ENCODE data around the gene CCDC192.

CCDC192 gene

DNA sequence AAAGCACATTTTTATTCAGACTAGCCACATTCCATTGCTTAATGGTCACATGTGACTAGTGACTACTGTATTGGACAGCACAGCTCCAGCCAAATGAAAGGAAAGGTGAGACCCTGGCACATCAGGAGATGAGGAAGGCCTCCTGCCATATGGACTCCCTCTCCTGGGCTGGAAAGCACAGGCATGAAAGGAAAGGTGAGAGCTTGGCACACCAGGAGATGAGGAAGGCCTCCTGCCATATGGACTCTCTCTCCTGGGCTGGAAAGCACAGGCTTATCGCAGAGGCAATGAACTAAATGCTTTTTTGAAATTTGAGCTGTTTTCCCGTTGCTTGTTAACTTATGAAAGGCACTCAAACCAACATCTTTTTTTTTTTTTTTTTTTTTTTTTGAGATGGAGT lies 235.6 kb downstream of the CCDC192 start:
- Histone ChIP-seq H3K27me3 (ENCODE audit: control insufficient read depth, insufficient read depth, low read length) (peaks cover 53% of the 10 kb centered on the region), H3K9me3 (ENCODE audit: control insufficient read depth, insufficient read depth, low read length) (no peaks in the 10 kb centered on the region), H3K4me3 (ENCODE audit: low read depth, low read length) (no peak overlapping the region), H3K9ac (ENCODE audit: low read depth, low read length) (no peak overlapping the region), H3K36me3 (ENCODE audit: control insufficient read depth, insufficient read depth, low read length) (no peaks in the 10 kb centered on the region), H3K4me1 (ENCODE audit: control insufficient read depth, insufficient read depth, low read length) (peaks cover 25% of the 10 kb centered on the region), H3K27ac (ENCODE audit: low read depth, low read length) (no peak overlapping the region)

DNA sequence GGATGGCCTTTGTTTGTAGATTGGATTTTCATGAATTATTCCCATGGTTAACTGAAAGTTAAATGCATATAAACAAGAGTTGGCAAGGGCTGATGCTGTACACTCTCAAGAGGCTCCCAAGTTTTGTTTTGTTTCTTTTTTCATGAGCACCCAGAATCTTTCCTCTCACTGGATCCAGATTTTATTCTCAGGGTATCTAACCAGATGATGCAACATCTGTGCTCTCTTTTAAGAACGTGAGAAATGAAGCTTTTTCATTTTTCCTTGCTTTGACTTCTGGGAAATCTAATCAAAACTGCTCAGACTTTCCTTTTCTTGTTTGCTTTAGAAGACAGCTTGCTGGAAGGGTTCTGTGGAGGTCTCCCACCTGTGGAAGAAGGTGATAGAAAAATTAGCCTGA lies 237.7 kb downstream of the CCDC192 start:
- H3K4me3 ChIP-seq (ENCODE audit: low read depth, low read length): no peak overlapping the region
- H3K27ac ChIP-seq (ENCODE audit: low read depth, low read length): no peak overlapping the region
- no peaks in the 10 kb centered on the region for H3K36me3 ChIP-seq (ENCODE audit: control insufficient read depth, insufficient read depth, low read length)
- peaks cover 14% of the 10 kb centered on the region for H3K4me1 ChIP-seq (ENCODE audit: control insufficient read depth, insufficient read depth, low read length)
- H3K9ac ChIP-seq (ENCODE audit: low read depth, low read length): no peak overlapping the region
- H3K27me3 ChIP-seq (ENCODE audit: control insufficient read depth, insufficient read depth, low read length): peaks cover 32% of the 10 kb centered on the region
- no peaks in the 10 kb centered on the region for H3K9me3 ChIP-seq (ENCODE audit: control insufficient read depth, insufficient read depth, low read length)

DNA sequence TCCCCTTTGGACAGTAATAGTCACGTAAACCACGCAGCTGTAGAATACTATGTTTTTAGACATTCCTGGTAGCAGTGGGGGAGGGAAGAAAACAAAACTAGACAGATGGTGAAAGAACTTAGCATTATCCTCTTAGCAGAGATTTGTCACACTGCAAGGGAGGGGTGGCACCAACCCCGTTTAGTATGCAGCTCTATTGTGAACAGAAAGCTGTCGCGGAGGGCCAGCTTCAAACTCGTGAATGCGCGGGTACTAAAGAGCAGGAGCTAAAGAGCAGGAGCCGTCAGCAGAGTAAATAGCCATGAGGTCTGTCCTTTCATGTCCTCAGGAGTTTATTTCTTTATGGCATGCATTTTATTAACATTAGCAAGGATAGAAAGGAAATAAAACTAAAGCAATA lies 238.5 kb downstream of the CCDC192 start:
- Histone ChIP-seq H3K4me3 (ENCODE audit: low read depth, low read length) (no peak overlapping the region), H3K27me3 (ENCODE audit: control insufficient read depth, insufficient read depth, low read length) (peaks cover 24% of the 10 kb centered on the region), H3K9me3 (ENCODE audit: control insufficient read depth, insufficient read depth, low read length) (no peaks in the 10 kb centered on the region), H3K36me3 (ENCODE audit: control insufficient read depth, insufficient read depth, low read length) (no peaks in the 10 kb centered on the region), H3K4me1 (ENCODE audit: control insufficient read depth, insufficient read depth, low read length) (peaks cover 14% of the 10 kb centered on the region), H3K9ac (ENCODE audit: low read depth, low read length) (no peak overlapping the region), H3K27ac (ENCODE audit: low read depth, low read length) (no peak overlapping the region)

DNA sequence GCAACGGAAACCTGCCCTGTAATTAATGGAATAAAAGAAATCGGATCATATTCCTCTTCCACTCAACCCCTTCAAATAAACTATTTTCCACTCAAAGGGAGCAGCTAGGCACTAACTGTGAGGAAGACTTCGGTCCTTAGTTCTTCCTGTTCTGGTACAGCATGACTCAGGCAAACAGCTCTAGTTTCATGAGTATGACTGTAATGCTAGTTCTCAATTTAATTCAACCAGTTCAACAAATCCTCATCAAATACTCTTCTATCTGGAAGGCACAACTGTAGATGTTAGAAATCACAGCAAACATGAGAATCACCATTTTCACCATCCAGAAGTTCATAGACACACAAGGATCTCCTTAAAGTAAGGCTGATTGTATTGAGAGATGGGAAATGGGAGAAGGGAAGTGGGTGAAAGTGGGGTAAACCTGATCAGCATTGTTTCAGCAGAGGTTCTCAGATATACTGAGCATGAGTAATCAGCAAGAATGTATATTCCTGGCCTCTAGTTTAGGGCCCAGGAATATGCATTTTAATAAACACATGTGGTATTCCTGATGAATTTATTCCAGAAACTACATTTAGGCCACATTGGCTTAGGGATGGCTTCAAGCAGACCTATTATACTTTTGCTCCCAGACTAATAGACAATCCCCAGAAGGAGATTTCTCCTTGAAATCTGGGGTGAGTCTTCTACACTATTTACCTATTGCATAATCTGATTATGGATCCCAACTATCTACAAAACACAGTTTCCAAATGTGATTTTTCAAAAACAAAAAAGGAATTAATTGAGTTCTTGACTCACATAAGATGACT lies 239.3 kb downstream of the CCDC192 start:
- H3K4me3 ChIP-seq (ENCODE audit: low read depth, low read length): no peak overlapping the region
- H3K4me1 ChIP-seq (ENCODE audit: control insufficient read depth, insufficient read depth, low read length): peaks cover 14% of the 10 kb centered on the region
- no peaks in the 10 kb centered on the region for H3K36me3 ChIP-seq (ENCODE audit: control insufficient read depth, insufficient read depth, low read length)
- H3K9ac ChIP-seq (ENCODE audit: low read depth, low read length): no peak overlapping the region
- H3K9me3 ChIP-seq (ENCODE audit: control insufficient read depth, insufficient read depth, low read length): no peaks in the 10 kb centered on the region
- H3K27ac ChIP-seq (ENCODE audit: low read depth, low read length): no peak overlapping the region
- H3K27me3 ChIP-seq (ENCODE audit: control insufficient read depth, insufficient read depth, low read length): peaks cover 16% of the 10 kb centered on the region

DNA sequence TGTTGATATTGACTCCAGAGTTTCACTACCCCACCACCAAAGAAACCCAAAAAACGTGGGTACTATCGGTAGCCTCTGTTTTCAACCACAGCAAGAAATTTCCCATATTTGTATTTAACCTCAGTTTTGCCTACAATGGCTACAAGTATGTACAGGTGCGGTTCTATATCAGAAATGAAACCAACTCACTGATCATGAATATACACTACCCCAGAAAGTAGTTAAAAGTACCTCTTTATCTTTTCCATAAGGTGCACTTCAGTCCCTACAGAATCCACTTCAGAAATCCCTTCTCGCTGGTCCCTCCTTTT lies 239.8 kb downstream of the CCDC192 start:
- H3K27ac ChIP-seq (ENCODE audit: low read depth, low read length): no peak overlapping the region
- no peaks in the 10 kb centered on the region for H3K36me3 ChIP-seq (ENCODE audit: control insufficient read depth, insufficient read depth, low read length)

DNA sequence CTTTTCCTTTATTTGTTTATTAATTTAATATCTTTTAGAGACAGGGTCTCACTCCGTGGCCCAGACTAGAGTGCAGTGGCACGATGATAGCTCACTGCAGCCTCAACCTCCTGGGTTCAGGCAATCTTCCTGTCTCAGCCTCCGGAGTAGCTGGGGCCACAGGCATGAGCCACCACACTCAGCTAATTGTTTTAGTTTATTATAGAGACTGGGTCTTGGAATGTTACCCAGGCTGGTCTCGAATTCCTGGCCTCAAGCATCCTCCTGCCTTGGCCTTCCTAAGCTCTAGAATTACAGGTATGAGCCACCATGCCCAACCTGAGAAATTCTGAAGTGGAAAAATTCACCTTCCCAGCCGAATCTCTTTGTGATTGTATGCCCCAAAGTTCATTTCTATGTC lies 240.9 kb downstream of the CCDC192 start:
- H3K4me1 ChIP-seq (ENCODE audit: control insufficient read depth, insufficient read depth, low read length): peaks cover 14% of the 10 kb centered on the region
- H3K27me3 ChIP-seq (ENCODE audit: control insufficient read depth, insufficient read depth, low read length): no peaks in the 10 kb centered on the region
- H3K4me3 ChIP-seq (ENCODE audit: low read depth, low read length): no peak overlapping the region
- H3K9me3 ChIP-seq (ENCODE audit: control insufficient read depth, insufficient read depth, low read length): no peaks in the 10 kb centered on the region
- no peak overlapping the region for H3K27ac ChIP-seq (ENCODE audit: low read depth, low read length)
- H3K9ac ChIP-seq (ENCODE audit: low read depth, low read length): no peak overlapping the region
- H3K36me3 ChIP-seq (ENCODE audit: control insufficient read depth, insufficient read depth, low read length): no peaks in the 10 kb centered on the region

More for the DNA sequence above, 239.8 kb downstream of the CCDC192 start:
- Histone ChIP-seq H3K9ac (ENCODE audit: low read depth, low read length) (no peak overlapping the region), H3K9me3 (ENCODE audit: control insufficient read depth, insufficient read depth, low read length) (no peaks in the 10 kb centered on the region), H3K4me1 (ENCODE audit: control insufficient read depth, insufficient read depth, low read length) (peaks cover 14% of the 10 kb centered on the region), H3K4me3 (ENCODE audit: low read depth, low read length) (no peak overlapping the region), H3K27me3 (ENCODE audit: control insufficient read depth, insufficient read depth, low read length) (peaks cover 10% of the 10 kb centered on the region)

DNA sequence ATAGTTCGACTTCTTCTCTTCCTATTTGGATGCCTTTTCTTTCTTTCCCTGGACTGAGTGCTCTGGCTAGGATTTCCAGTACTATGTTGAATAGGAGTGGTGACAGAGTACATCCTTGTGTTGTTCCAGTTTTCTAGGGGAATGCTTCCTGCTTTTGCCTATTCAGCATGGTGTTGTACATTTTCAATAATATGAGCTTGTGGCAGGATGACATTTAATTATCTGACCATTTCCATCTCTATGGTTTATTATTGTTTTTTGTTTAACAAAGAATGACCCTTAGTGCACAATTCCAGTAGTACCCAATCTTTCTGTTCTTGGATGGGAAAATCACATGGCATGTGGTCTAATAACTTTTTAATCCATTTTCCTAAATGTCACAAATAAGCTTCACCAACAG lies 244.8 kb downstream of the CCDC192 start:
- Histone ChIP-seq H3K27me3 (ENCODE audit: control insufficient read depth, insufficient read depth, low read length) (no peaks in the 10 kb centered on the region), H3K9me3 (ENCODE audit: control insufficient read depth, insufficient read depth, low read length) (no peaks in the 10 kb centered on the region), H3K4me1 (ENCODE audit: control insufficient read depth, insufficient read depth, low read length) (no peaks in the 10 kb centered on the region), H3K9ac (ENCODE audit: low read depth, low read length) (no peak overlapping the region), H3K36me3 (ENCODE audit: control insufficient read depth, insufficient read depth, low read length) (no peaks in the 10 kb centered on the region), H3K4me3 (ENCODE audit: low read depth, low read length) (no peak overlapping the region), H3K27ac (ENCODE audit: low read depth, low read length) (no peak overlapping the region)

DNA sequence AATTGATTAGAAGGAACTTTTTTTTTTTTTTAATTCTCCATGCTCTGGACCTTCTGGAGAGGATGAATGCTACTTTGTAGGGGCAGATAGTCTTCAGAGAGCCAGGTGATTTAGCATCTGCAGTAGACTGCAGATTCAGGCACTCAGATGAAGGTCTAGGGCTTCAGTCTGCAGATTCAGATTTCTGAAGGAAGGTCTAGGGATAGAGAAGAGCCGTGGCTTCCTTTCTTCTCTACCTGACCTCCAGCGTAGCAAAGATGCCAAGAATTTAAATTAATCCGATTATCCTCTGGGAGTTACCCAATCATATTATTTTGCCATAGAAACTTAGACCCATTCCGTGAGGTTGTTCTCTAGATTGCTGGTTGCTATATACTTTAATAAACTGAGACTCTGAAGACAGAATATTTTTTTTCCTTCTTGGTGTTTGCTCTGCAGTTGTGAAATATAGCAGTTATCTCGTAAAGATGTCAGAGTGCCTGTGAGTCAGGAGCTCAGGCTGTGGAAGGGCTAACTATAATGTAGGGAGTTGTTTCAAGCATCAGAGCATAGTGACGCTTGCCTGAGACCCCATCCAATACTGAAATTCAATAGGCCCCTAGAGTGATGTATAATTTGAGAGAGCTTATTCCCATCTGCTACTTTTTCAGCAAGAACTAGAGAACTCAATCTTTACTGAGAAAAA lies 247.7 kb downstream of the CCDC192 start:
- no peaks in the 10 kb centered on the region for H3K27me3 ChIP-seq (ENCODE audit: control insufficient read depth, insufficient read depth, low read length)
- H3K9ac ChIP-seq (ENCODE audit: low read depth, low read length): no peak overlapping the region
- H3K4me1 ChIP-seq (ENCODE audit: control insufficient read depth, insufficient read depth, low read length): no peaks in the 10 kb centered on the region
- H3K9me3 ChIP-seq (ENCODE audit: control insufficient read depth, insufficient read depth, low read length): no peaks in the 10 kb centered on the region
- no peak overlapping the region for H3K27ac ChIP-seq (ENCODE audit: low read depth, low read length)
- no peaks in the 10 kb centered on the region for H3K36me3 ChIP-seq (ENCODE audit: control insufficient read depth, insufficient read depth, low read length)
- no peak overlapping the region for H3K4me3 ChIP-seq (ENCODE audit: low read depth, low read length)

DNA sequence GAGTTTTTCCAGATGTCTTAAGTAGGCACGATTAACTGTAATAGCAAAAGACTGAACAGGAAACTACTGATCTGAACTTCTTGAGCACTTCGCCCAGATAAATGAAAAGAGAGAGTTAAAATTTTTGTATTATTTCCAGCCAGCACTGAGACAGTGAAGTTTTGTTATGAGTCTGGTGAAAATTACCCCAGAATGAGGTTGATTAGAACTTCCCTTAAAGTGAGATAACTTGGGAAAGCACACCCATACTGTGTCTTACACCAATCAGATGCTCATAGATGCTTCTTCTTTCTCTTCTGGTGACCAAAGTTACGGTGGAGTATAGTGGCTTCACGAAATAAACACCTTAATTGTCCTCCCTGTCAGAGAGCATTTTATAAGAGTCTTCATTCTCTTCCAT lies 248.6 kb downstream of the CCDC192 start:
- H3K9ac ChIP-seq (ENCODE audit: low read depth, low read length): no peak overlapping the region
- no peak overlapping the region for H3K4me3 ChIP-seq (ENCODE audit: low read depth, low read length)
- H3K27me3 ChIP-seq (ENCODE audit: control insufficient read depth, insufficient read depth, low read length): no peaks in the 10 kb centered on the region
- no peaks in the 10 kb centered on the region for H3K36me3 ChIP-seq (ENCODE audit: control insufficient read depth, insufficient read depth, low read length)
- H3K9me3 ChIP-seq (ENCODE audit: control insufficient read depth, insufficient read depth, low read length): no peaks in the 10 kb centered on the region
- H3K27ac ChIP-seq (ENCODE audit: low read depth, low read length): no peak overlapping the region
- no peaks in the 10 kb centered on the region for H3K4me1 ChIP-seq (ENCODE audit: control insufficient read depth, insufficient read depth, low read length)

DNA sequence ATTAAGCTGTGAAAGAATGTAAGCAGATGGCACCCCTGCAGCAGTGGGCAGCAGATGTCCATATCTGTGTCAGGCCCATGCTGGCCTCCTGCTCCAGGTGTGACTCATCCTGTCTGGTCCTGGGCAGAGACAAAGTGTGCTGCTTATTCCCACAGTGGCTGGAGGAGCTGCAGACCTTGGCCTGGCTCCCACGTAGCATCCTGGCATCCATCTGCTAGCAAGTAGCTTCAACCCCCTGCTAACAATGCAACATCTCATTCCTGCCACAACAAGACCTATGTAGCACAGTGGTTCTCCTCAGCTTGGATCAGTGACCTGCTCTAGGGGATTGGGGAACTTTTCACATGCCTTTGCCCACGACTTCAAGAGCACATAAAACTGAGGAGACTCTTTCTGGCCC lies 254.0 kb downstream of the CCDC192 start:
- Histone ChIP-seq H3K9ac (ENCODE audit: low read depth, low read length) (no peak overlapping the region), H3K4me3 (ENCODE audit: low read depth, low read length) (no peak overlapping the region), H3K27ac (ENCODE audit: low read depth, low read length) (no peak overlapping the region), H3K4me1 (ENCODE audit: control insufficient read depth, insufficient read depth, low read length) (peaks cover 17% of the 10 kb centered on the region), H3K27me3 (ENCODE audit: control insufficient read depth, insufficient read depth, low read length) (no peaks in the 10 kb centered on the region), H3K9me3 (ENCODE audit: control insufficient read depth, insufficient read depth, low read length) (no peaks in the 10 kb centered on the region), H3K36me3 (ENCODE audit: control insufficient read depth, insufficient read depth, low read length) (no peaks in the 10 kb centered on the region)

DNA sequence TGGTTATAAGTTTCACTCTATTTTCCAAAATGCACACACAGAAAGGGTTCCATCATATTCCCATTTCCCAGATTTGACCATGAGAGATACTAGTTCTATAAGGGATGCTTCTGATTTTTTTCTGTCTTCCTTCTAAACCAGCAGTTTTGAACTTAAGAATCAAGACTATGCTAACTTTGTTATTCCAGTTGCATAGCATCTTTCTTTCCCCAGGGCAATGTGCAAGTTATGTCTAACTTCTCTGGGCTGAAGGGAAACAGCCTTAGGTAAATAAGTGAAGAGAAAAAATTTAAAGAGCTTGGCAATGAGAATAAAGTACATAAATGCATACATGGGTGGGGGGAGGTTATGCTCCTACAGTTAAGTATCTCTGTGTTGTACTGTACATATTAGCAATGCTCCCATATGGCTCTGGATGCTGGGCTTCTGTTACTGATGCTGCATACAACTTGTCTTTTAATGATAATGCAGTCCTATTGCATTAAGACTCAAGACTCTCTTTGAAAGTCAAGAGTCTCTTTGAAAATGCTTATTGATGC lies 254.6 kb downstream of the CCDC192 start:
- no peaks in the 10 kb centered on the region for H3K36me3 ChIP-seq (ENCODE audit: control insufficient read depth, insufficient read depth, low read length)
- no peak overlapping the region for H3K27ac ChIP-seq (ENCODE audit: low read depth, low read length)

More for the DNA sequence above, 254.6 kb downstream of the CCDC192 start:
- Histone ChIP-seq H3K27me3 (ENCODE audit: control insufficient read depth, insufficient read depth, low read length) (no peaks in the 10 kb centered on the region), H3K4me3 (ENCODE audit: low read depth, low read length) (no peak overlapping the region), H3K9ac (ENCODE audit: low read depth, low read length) (no peak overlapping the region), H3K9me3 (ENCODE audit: control insufficient read depth, insufficient read depth, low read length) (no peaks in the 10 kb centered on the region), H3K4me1 (ENCODE audit: control insufficient read depth, insufficient read depth, low read length) (peaks cover 17% of the 10 kb centered on the region)
